Astrocyte (in vitro differentiated cells and primary cell): ENCODE results near the gene KIAA0513. TPM values are rescaled to one million over a fixed set of nuclear protein-coding genes. Genes with fewer than 3 reads are reported as not detected.
A peak's percentile ranks its signal among the peaks of the same experiment; 100 is the strongest.

Experiments
- DNase-seq: peaks from one replicate; pipeline ENCODE4 v3.0.0-alpha.2; 2010; ENCODE audit warnings: low read depth
- FAIRE-seq: peaks from 2 replicates; lab custom pipeline; 2011; peaks lifted over from hg19 to GRCh38; lab: Jason Lieb, UNC
- H2AFZ ChIP-seq: 2 replicates; pipeline ENCODE4 v1.6.0; 2012; ENCODE audit warnings: low read depth, low read length, inconsistent platforms
- H3K27ac ChIP-seq: 2 replicates; pipeline ENCODE4 v1.5.1; 2011; ENCODE audit warnings: low read depth, low read length, inconsistent platforms
- H3K27me3 ChIP-seq: 2 replicates; pipeline ENCODE4 v1.6.0; 2011; ENCODE audit warnings: low read length, inconsistent platforms; ENCODE audit not compliant: insufficient read depth
- H3K36me3 ChIP-seq: 2 replicates; pipeline ENCODE4 v1.5.1; 2011; ENCODE audit warnings: low read length, inconsistent platforms; ENCODE audit not compliant: insufficient read depth
- H3K4me1 ChIP-seq: 2 replicates; pipeline ENCODE4 v1.5.1; 2011; ENCODE audit warnings: low read length, inconsistent platforms; ENCODE audit not compliant: insufficient read depth
- H3K4me2 ChIP-seq: 2 replicates; pipeline ENCODE4 v1.6.0; 2012; ENCODE audit warnings: low read length, inconsistent platforms
- H3K4me3 ChIP-seq: 2 replicates; pipeline ENCODE4 v1.5.1; 2011; ENCODE audit warnings: low read depth, mild to moderate bottlenecking, low read length, inconsistent platforms; ENCODE audit not compliant: insufficient read depth
- H3K79me2 ChIP-seq: 2 replicates; pipeline ENCODE4 v1.6.0; 2012; ENCODE audit warnings: mild to moderate bottlenecking, low read length, inconsistent platforms; ENCODE audit not compliant: insufficient read depth
- H3K9ac ChIP-seq: 2 replicates; pipeline ENCODE4 v1.6.0; 2012; ENCODE audit warnings: mild to moderate bottlenecking, low read length, inconsistent platforms
- H3K9me3 ChIP-seq: 2 replicates; pipeline ENCODE4 v1.5.1; 2012; ENCODE audit warnings: low read depth, mild to moderate bottlenecking, low read length, inconsistent platforms; ENCODE audit not compliant: insufficient read depth
- H4K20me1 ChIP-seq: 2 replicates; pipeline ENCODE4 v1.6.0; 2012; ENCODE audit warnings: low read length, inconsistent platforms; ENCODE audit not compliant: insufficient read depth
- H3K27ac Mint-ChIP-seq: one replicate; pipeline ENCODE4 v1.8.0; 2021; ENCODE audit warnings: mild to moderate bottlenecking, mixed read lengths; ENCODE audit not compliant: unreplicated experiment
- H3K27me3 Mint-ChIP-seq: one replicate; pipeline ENCODE4 v1.8.0; 2021; ENCODE audit warnings: low read depth, mixed read lengths; ENCODE audit not compliant: unreplicated experiment
- H3K36me3 Mint-ChIP-seq: one replicate; pipeline ENCODE4 v1.8.0; 2021; ENCODE audit warnings: low read depth, mixed read lengths; ENCODE audit not compliant: unreplicated experiment
- H3K4me1 Mint-ChIP-seq: one replicate; pipeline ENCODE4 v1.8.0; 2021; ENCODE audit warnings: low read depth, mixed read lengths; ENCODE audit not compliant: unreplicated experiment
- H3K4me3 Mint-ChIP-seq: one replicate; pipeline ENCODE4 v1.8.0; 2021; ENCODE audit warnings: mild to moderate bottlenecking, moderate library complexity, mixed read lengths; ENCODE audit not compliant: unreplicated experiment
- H3K9me3 Mint-ChIP-seq: one replicate; pipeline ENCODE4 v1.8.0; 2021; ENCODE audit warnings: mild to moderate bottlenecking, mixed read lengths; ENCODE audit not compliant: unreplicated experiment
- CTCF ChIP-seq: IDR thresholded peaks from 2 replicates; pipeline ENCODE4 v1.5.1; 2011; ENCODE audit warnings: low read depth, mild to moderate bottlenecking, inconsistent platforms, low read length, moderate library complexity; ENCODE audit not compliant: insufficient read depth
- EZH2 ChIP-seq: IDR thresholded peaks from 2 replicates; pipeline ENCODE4 v1.6.1; 2012; ENCODE audit warnings: mild to moderate bottlenecking, low read length, inconsistent platforms; ENCODE audit not compliant: insufficient read depth
- total RNA-seq: library from RNA; stranded (reverse); gene quantifications from 2 replicates; pipeline ENCODE4 v1.2.1, GENCODE V29; 2021

KIAA0513 gene
- total RNA-seq, 1 donor from 2014 or later, result 7.5 TPM

DNA sequence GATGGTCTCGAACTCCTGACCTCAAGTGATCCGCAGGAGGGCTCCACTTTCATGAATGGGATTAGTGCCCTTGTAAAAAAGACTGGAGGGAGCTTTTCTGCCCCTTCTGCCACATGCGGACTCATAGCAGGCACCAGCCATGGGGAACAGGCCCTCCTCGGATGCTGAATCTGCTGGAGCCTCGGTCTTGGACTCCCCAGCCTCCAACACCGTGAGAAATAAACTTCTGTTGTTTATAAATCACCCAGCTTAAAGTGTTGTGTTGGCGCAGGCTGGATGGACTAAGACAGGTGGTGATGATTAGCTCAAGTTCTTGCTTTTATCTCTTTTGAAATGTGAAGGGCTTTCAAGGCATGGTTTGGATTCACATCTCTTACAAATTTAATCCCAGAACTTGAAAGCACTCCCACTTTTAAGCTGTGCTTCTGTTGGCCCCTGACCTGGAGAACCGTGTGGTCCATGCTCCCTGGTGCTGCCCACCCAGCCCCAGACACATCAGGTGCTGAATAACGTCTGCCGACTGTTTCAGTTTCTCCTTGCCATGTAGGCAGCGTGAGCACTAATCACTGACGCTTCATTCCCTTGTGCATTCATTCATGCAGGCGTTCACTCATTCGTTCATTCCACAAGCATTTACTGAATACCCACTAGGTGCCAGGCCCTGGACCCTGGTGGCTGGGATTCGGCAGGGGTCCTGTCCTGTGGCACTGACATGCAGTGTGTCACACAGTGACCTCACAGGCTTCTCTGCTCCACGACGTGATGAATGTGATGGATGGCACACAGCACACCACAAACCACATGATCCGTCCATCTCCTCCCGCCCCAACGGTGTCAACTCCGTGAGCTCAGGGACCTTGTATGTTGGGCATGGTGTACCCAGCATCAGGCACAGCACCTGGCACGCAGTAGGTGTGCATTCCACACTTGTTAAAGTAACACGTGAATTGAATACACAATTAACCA is 75.8 kb downstream of the KIAA0513 start:
- peaks cover 3% of the 10 kb centered on the region for H3K27me3 ChIP-seq
- H3K9me3 ChIP-seq, result no peaks in the 10 kb centered on the region
- H4K20me1 ChIP-seq, result no peaks in the 10 kb centered on the region
- Mint-ChIP-seq H3K4me1 (no peaks in the 10 kb centered on the region), H3K4me3 (no peak overlapping the region), H3K36me3 (no peaks in the 10 kb centered on the region), H3K27ac (peak overlapping the region; percentile 63), H3K27me3 (peaks cover 31% of the 10 kb centered on the region), H3K9me3 (peaks cover 2% of the 10 kb centered on the region)
- H3K9ac ChIP-seq, result no peak overlapping the region
- H2AFZ ChIP-seq, result no peak overlapping the region
- no peaks in the 10 kb centered on the region for H3K79me2 ChIP-seq
- no peak overlapping the region for H3K4me3 ChIP-seq
- H3K4me2 ChIP-seq, result no peak overlapping the region
- H3K4me1 ChIP-seq, result no peaks in the 10 kb centered on the region
- DNase-seq, result no peak
- FAIRE-seq, result no peak
- TF ChIP-seq CTCF (no peak), EZH2 (no peak)
- H3K27ac ChIP-seq, result no peak overlapping the region
- H3K36me3 ChIP-seq, result no peaks in the 10 kb centered on the region

DNA sequence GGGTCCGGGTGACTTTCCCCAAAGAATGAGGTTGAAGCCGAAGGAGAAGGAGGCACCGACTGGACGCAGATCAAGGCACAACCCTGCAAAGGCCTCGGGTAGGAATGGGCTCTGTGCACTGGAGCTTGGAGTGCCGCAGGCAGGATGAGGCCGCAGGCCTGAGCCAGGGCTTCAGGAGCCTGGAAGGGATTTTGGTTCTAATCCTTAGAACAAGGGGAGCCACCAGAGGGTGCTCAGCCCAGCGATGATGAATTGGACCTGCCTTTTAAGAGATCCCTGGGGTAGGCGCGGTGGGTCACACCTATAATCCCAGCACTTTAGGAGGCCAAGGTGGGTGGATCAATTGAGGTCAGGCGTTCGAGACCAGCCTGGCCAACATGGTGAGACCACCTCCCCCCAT is 76.6 kb downstream of the KIAA0513 start:
- Histone ChIP-seq H4K20me1 (no peaks in the 10 kb centered on the region), H3K27me3 (peaks cover 3% of the 10 kb centered on the region), H3K79me2 (no peaks in the 10 kb centered on the region), H3K27ac (no peak overlapping the region), H3K4me3 (no peak overlapping the region), H3K4me1 (no peaks in the 10 kb centered on the region), H3K9me3 (no peaks in the 10 kb centered on the region), H3K9ac (no peak overlapping the region), H3K4me2 (no peak overlapping the region), H2AFZ (no peak overlapping the region), H3K36me3 (no peaks in the 10 kb centered on the region)
- Mint-ChIP-seq H3K9me3 (peaks cover 2% of the 10 kb centered on the region), H3K4me1 (no peaks in the 10 kb centered on the region), H3K36me3 (no peaks in the 10 kb centered on the region), H3K27ac (no peak overlapping the region), H3K4me3 (no peak overlapping the region), H3K27me3 (peaks cover 26% of the 10 kb centered on the region)
- FAIRE-seq (no peak), DNase-seq (no peak)
- no peak for TF ChIP-seq EZH2
- no peak for TF ChIP-seq CTCF
